Stimulated activated CD8-positive, alpha-beta memory T cell treated with anti-CD3 and anti-CD28 coated beads, Interleukin-12 subunit alpha, Interleukin-12 subunit beta, amount 100 ng/mL, for 1 hour (primary cell): ENCODE results near the gene VIPR2.

Experiments
- DNase-seq: peaks from one replicate; pipeline ENCODE4 v3.0.0-alpha.2; 2020; ENCODE audit warnings: low read depth

Gene VIPR2

DNA sequence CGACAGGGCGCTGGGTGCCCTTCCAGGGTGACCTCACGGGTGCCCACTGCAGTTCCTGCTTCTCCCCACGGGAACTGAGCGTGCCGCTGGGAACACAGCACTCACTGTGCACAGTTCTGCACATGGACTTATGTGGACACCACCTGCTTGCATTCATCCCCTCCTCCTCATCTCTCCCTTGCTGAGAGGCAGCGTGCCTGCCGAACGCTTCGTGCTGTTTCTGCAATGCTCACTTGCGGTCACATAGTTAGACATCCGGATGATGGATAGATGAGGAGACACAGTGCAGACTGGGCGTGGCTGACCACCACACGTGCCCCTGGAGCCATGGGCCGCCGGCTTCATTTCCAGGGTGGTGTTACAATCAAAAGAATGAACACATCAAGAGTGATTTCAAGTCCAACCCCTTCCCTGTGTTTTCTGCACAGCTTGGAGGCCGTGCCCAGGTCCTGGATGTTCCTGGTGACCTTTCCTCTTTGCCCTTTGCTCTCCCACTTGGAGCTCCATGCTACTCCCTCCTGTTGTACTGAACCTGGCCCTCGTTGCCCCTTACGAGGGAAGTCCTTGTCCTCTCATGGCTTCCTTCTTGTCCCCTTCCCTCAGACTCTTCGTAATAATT lies 119.4 kb downstream of the VIPR2 start:
- DNase-seq = no peak

DNA sequence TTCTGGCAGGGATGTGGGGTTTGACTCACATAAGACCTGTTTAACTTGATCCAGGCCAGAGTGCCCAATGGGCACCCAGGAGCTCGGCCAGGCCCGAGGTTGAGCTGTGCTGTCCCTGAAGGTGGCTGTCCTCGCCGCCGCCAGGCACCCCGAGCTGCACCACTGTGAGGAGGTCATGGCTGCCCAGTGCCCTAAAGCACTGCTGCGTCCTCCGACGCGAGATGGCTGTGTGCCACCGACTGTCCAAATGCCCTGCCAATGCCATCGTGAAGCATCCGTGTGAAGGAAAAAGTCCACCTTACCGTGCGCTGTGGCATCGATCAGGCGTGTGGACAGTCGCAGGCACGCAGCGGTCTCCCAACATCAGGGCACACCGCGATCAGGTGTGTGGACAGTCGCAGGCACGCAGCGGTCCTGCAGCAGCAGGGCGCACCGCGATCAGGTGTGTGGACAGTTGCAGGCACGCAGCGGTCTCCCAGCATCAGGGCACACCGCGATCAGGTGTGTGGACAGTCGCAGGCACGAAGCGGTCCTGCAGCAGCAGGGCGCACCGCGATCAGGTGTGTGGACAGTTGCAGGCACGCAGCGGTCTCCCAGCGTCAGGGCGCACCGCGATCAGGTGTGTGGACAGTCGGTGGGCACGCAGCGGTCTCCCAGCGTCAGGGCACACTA lies 120.3 kb downstream of the VIPR2 start:
- no peak for DNase-seq

DNA sequence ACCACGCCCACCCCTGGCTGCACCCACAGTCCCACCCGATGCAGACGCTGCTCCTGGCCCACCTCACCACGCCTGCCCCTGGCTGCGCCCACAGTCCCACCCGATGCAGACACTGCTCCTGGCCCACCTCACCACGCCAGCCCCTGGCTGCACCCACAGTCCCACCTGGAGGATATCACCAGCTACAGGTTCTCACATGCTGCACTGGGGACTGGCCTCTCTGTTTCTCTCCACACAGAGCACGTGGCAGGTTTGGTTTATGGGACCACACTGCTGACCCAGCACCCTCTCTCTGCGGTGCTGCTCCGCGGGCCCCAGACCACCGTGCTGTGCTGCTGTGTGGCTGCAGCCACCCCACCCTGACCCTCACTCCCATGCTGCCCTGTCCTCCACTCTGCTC lies 120.9 kb downstream of the VIPR2 start:
- DNase-seq = no peak

DNA sequence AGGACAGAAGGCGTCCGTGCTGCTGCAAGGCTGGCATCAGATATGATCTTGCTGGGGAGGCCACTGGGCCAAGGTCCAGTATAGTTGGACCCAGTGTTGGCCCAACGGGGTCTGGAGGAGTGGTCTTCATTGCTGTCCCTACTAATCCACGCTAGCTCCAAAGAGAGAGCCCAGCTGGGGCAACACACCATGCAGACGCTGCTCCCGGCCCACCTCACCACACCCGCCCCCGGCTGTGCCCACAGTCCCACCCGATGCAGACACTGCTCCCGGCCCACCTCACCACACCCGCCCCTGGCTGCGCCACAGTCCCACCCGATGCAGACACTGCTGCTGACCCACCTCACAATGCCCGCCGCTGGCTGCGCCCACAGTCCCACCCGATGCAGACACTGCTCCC lies 121.5 kb downstream of the VIPR2 start:
- no peak for DNase-seq

DNA sequence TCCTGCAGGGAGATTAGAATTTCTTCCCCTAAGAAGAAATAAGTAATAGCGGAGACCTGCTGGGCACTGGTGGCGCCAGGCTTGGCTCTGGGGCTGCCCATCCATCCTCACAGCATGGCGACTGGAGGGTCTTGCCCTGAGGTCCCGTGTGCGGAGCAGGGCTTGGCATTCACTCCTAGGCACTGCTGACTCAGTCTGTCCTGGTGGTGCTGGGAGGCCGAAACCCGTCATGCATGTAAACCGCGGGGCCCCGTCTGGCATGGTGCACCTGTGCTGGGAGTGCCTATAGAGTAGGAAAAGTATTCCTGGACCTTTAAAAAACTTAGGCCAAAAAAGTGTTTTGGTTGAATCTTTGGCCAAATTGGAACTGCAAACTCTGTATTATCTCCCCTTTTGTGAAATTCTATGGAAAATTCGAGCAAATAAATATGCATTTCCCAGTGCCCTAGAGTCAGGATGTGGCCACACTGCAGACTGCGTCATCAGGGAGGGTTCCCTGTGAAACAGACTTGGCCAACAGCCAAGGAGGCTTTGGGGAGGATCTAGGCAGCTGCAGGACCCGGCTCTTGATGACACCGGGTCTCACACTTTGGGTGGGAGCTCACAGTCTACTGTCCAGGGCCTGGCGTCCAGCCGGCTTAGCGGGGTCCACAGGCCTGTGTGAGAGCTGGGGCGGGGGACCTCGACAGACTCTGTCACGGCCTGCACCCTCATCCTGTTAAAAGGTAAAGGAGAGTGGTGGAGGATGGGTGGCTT lies 122.3 kb downstream of the VIPR2 start:
- no peak for DNase-seq

DNA sequence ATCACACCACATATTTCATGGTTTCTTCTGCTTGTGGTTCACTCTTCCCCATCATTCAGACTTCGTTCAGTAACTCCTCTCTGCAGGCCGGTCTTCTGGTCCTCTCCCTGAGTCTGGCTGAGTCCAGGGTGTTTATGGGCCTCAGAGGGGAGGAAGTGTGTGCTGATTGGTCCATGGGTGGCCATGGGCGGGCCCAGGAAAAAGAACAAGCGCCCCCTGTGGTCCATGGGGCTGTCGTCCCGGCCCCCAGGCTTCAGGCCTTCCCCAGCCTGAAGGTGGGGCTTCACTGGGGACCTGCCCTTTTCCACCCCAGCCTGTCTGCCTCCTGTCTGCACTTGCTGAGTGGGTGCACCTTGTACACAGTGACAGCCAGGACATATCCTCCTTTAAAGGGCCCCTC lies 123.7 kb downstream of the VIPR2 start:
- no peak for DNase-seq

DNA sequence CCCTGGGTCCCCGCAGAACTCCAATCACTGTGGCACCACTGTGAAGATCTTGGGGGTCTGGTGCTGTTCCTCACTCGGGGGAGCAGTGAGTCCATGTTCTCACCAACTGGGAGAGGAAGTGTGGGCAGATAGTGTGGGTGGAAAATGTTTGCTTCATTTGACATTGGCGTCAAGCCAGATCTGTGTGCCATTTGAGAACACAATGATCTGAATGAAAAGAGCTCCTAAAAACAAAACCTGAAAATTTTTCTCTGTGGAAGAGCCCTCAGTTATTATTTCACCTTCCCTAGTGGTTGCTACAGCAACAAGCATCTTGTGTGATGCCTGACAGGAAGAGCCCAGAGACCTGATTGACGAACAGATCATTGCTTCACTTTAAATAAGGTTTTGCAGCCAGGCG lies 125.6 kb downstream of the VIPR2 start:
- no peak for DNase-seq

DNA sequence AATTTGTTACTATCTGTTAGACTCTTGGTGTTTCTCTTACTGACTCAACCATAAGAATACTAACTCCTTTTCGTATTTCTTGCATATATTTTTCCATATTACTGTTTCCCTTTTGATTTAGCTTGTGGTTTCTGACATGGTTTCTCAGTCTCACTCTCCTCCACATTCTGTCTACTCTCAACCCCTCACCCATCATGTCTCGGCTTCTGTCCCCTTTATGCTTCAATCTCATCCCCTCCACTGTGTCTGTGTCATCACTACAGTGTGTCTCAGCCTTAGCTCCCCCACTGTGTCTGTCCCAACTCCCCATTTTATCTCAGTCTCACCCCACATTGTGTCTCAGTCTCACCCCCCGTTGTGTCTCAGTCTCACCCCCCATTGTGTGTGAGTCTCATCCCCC lies 126.9 kb downstream of the VIPR2 start:
- no peak for DNase-seq

DNA sequence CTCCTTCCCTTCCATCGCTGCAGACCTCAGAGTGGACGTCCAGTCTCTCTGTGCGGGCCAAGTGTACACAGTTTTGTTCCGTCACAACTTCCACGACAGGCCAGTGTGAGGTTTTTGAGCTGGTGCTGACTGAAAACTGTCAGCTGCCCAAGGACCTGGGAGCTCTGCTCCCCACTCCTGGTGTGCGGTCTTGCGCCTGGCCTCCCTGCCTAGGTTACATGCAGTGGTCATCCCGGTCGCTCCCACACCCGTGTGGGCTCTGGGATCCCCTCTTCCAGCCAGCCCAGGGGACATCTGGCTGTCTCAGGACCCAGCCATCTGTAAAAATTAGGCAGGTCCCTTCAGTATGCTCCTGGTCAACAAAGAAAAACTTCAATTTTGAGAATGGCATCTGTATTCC lies 127.5 kb downstream of the VIPR2 start:
- no peak for DNase-seq

DNA sequence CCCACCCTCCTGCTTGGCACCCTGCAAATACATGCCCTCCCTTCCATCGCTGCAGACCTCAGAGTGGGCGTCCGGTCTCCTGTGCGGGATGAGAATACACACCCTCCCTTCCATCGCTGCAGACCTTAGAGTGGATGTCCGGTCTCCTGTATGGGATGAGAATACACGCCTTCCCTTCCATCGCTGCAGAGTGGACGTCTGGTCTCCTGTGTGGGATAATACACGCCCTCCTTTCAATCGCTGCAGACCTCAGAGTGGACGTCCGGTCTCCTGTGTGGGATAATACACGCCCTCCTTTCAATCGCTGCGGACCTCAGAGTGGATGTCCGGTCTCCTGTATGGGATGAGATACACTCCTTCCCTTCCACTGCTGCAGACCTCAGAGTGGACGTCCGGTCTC lies 128.1 kb downstream of the VIPR2 start:
- no peak for DNase-seq

DNA sequence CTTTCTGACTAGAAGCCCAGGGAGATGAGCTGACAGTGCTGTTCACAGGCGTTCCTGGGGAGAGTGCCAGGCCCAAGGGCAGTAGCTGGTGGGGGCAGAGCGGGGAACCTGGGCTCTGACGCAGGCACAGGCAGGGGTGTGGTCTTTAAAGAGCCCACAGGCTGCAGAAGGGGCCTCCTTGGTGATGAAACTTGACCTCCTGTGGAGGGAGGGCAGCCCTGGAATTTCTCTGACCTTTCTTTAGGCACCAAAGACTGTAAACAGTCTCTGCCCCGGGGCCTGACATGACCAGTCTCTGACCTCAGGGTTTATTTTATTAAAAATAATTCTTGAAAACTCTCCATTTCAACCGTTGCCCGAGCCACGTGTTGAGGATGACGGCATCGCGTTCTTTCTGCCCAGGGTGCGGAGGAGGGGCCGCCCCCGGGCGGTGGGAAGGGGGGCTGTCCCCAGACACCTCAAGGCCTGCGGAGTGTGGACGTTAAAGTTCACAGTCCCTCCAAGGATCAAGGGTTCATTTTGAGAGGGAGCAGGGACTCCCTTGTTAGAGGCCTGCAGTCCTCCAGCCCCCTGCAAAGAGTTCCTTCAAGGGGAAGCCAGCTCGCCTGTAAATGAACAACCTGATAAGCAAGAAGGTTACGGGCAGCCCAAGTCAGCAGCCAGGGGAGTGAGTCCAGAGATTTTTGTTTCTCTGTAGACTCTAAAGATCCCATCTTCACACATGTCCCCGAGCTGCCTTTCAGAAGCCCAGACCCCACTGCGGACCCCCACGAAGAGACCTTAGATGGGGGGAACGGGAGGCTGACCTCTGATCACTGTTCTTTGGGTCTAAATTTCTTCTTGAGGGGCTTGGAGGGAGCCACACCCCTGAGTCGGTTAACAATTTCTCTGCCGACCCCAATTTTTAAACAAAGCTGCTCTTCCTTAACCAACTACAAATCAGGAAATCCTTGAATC lies 128.9 kb downstream of the VIPR2 start:
- no peak for DNase-seq

DNA sequence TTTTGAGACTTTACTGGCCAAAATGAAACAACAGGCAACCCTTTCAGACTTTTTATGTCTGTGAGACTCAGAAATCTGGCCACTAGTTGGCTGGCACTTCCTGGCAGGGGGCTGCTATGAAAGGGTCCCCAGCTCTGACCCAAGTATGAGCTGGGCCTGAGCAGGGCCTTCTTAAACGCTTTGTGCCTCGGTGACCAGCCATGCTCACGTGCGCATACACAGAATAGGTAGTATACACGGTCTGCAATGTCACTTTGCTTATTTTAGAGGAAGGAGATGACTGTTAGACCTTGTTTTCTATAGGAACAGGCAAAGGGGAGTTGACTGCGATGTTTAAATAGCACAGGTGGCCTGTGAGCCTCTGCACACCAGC lies 129.6 kb downstream of the VIPR2 start:
- no peak for DNase-seq

DNA sequence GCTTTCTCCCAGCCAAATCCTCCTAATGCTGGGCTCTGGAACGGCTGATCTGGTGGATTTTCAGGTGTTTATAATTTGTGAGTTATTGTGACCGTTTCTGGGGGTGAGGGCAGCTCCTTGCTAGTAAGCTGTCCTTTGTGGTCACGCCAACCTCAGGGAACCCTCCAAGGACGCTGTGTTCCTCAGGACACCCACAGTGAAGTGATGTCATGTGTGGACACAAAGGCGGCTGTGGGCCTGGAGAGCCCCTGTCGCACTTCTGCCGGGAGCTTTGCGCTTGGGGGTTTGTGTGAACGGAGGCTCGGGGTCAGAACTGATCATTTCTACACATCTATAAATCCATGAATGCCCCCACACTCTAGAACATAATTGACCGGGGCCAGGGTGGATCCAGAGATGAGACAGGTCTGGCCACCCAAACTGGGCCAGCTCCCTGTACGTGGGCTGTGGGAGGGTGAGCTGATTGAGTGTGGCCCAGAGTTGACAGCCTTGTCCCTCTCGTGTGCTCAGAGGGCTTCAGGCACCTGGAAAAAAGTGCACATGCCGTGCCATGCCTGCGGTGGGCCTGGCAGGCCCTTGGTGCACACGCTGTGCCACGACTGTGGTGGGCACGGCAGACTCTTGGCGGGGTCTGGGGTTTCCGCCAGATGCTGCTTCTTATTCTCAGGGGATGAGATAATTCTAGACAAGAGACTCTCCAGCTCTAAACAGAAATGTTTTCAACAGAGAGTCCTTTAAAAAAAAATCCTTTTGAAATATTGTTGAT lies 130.2 kb downstream of the VIPR2 start:
- no peak for DNase-seq

DNA sequence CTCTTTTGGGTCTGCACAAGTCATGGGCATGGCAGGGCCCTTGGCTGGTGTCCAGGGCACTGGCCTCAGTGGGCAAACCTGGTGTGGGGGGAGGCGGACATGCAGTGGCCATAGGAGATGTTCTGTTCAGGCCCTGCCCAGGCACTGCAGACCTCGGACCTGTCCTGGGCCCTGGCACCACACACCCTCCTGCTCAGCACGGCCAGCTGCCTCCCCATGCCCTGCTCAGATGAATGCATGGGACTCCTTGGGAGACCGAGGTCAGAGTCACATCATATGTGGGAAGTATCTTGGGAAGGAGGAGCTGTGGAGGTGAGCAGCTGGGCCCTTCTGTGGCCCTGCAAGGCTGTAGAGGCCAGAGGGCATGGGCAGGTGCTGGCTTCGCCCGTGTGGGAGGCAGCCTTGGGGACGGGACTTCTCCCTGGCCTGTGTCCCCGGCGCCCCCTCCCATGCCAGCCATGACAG lies 130.8 kb downstream of the VIPR2 start:
- no peak for DNase-seq

DNA sequence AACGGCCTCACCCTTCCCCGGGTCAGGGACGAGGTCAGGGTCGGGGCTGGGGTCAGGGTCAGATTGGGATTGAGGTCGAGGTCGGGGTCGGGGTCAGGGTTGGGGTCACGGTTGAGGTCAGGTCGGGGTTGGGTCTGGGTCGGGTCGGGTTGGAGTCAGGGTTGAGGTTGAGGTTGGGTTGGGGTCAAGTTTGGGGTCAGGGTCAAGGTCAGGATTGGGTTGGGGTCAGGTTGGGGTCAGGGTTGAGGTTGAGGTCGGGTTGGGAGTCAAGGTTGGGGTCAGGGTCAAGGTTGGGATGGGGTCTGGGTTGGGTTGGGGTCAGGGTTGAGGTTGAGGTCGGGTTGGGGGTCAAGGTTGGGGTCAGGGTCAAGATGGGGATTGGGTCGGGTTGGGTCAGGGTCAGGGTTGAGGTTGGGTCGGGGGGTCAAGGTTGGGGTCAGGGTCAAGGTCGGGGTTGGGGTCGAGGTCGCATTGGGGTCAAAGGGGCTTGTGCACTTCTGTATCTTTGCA lies 131.4 kb downstream of the VIPR2 start:
- DNase-seq = no peak

DNA sequence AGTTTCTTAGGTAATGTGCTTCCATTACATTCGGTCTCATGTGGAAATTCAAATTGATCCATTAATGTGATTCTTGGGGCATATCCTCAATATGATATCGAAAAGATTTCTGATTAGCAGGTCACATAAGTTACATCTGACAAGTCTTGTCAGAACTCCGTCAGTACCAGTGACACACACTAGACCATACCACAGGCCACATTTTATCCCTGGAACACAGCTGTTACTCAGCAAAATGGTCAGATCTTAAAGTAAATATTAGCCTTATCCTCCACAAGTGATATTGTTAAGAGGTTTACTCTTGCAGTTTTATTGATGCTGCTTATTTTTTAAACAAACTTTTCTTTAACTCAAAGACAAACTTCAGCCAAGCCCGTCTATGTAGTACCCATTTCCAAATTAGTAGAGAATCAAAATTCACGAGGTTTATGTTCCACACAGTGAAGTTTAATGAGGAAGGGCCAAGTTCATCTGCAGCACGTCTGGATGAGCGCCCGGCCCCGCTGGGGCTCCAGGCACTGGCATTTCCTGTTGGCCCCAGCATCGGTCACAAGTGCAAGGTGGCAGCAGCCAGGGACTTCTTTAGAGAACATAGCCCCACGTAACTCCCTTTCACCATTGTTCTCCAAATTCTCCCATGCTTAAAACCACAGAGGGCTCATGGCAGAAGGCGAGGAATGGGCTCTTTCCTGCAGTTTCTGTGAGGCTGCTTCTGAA lies 132.2 kb downstream of the VIPR2 start:
- no peak for DNase-seq

DNA sequence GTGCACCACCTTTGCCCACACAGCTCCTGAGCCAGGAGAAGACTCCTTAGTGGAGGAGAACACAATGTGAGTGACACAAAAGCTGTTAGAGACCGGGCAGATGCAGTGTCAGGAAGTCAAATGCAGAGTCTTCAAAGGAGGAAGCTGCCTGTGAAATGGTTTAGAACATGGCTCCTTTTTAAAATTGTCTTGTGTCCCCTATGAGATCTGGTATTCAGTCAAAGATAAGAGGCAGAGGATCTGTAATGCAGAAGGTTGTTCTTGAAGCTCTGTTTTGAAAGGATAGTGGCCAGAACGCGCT lies 133.0 kb downstream of the VIPR2 start:
- DNase-seq = no peak

DNA sequence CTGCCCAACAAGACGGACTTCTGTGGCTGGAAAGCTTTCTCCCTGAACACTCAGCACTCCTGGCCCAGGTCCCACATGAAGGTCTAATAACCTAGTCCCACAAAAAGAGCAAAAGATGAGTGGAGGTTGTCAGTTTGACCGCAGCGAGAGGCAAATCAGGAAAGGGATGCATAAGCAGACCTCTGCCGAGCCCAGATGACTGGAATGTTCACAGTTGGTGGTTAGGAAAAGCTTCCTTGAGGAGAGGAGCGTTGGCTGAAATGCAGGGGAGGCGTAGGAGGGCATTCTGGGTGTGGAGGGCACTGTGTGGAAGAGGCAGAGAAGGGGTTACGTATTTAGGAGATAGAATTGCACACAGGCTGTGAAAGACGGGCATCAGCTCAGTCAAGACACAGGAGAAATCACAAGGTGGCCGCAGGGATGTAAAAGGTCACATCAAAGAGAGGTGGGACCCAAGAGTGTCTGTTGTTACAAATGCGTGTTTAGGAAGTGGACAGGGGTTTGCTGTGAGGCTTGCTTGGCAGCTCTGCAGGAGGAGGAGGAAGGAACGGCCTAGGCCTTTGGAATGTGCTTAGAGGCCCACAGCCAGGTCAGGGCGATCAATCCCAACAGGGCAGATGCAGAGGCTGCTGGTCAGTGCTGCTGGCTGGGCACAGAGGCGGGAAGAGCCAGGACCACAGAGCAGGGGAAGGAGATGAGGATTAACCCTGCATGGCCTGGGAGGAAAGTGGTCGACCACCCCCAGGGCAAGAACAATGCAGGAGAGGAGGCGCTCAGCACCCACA lies 133.5 kb downstream of the VIPR2 start:
- no peak for DNase-seq

DNA sequence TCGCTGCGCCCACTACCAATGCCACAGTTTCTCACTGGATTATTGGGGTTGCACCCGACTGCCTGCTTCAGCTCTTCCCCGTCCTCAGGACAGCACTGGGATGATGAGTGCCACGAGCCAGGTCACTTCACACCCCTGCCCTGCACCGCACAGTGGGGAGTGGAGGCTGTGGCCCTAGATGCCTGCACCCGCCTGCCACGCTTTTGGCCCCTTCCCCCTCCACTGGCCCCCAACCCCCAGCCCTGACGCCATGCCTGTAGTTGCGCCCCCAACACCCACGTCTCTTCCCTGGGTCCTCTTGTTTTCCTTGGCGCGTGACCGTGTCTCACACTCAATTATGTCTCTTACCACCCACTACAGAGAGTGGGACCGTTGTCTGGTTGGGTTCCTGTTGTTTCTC lies 134.3 kb downstream of the VIPR2 start:
- no peak for DNase-seq

DNA sequence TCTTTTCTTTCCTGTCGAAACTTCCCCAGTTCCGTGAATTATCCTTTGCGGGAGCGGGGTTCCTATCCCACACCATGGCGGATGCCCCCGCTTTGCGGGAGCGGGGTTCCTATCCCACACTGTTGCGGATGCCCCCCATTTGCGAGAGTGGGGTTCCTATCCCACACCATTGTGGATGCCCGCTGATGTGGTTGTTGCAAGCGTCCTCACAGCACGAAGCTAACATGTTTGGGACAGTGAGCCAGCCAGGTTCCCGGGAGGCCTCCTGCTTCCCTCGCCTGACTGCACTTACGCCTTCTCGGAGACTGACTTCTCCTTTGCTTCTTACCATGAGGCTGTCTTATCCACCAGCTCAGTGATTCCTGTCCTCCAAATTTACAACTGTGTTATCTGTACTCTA lies 134.7 kb downstream of the VIPR2 start:
- no peak for DNase-seq
